MG63 (cell line): ENCODE measurements around the gene LPAR5. TPM values are rescaled to one million over a fixed set of nuclear protein-coding genes. Genes with fewer than 3 reads are reported as not detected.

Experiments used
- DNase-seq: peaks from one replicate; pipeline ENCODE4 v3.0.0-alpha.2; 2020
- H3K27me3 ChIP-seq: fragments of 250-450 bp; sonication (Bioruptor Pico); 2 replicates; pipeline ENCODE4 v1.5.1; 2020; ENCODE audit warnings: mild to moderate bottlenecking, moderate library complexity
- H3K36me3 ChIP-seq: fragments of 250-450 bp; sonication (Bioruptor Pico); 2 replicates; pipeline ENCODE4 v1.5.1; 2020; ENCODE audit warnings: mild to moderate bottlenecking, moderate library complexity
- H3K4me3 ChIP-seq: fragments of 250-450 bp; sonication (Bioruptor Pico); 2 replicates; pipeline ENCODE4 v1.5.1; 2020; ENCODE audit warnings: mild to moderate bottlenecking, moderate library complexity
- H3K9me3 ChIP-seq: fragments of 250-450 bp; sonication (Bioruptor Pico); 2 replicates; pipeline ENCODE4 v1.5.1; 2020; ENCODE audit warnings: mild to moderate bottlenecking, moderate library complexity
- total RNA-seq: library from RNA; depleted of rRNA; stranded (reverse); fragments of >200 nt; shearing (Covaris generic); gene quantifications from 2 replicates; pipeline ENCODE4 v1.2.3, GENCODE V29; 2014; ENCODE audit warnings: low replicate concordance

Gene LPAR5
- total RNA-seq, 1 experiment from 2014 or later, result 0.03 TPM

- DNase-seq, result no peak
- Histone ChIP-seq H3K4me3 (no peak overlapping the region), H3K27me3 (no peaks in the 10 kb centered on the region), H3K36me3 (no peaks in the 10 kb centered on the region), H3K9me3 (no peaks in the 10 kb centered on the region)
Measured at GRCh38 chr12:6644257-6644596, 8.5 kb upstream of the LPAR5 start.

DNA sequence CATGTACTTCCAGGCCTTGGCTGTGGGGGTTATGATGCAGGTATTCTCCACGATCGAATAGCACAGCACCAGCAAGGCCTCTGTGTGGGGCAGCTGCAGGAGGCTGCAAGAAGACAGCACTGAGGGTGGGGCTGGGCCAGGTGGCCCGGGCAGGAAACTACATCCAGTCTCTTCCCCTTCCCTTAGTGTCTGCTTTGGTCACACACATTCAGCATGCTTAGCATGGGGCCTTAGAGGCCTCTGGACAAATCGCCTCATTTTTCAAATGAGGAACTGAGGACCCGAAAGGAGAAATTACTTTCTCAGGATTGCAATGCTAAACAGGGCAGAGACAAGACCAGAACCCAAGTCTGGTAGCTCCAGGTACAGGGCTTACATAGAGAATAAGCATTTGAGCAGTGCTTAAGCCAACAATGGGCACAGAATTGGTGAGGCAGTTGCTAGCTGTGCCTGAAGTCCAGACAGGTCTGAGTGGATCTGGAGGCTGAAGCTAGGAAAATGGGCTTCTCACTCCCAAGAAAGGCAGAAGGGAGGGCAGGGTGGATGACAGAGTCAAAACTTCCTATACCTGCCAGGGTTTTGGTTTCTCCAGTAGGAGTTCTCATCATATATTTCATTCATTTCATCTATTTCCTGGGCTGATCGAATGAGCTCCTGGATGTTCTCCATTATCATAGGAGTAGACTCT, 8.0 kb upstream of the LPAR5 start:
- Histone ChIP-seq H3K36me3 (no peaks in the 10 kb centered on the region), H3K4me3 (no peak overlapping the region), H3K9me3 (no peaks in the 10 kb centered on the region), H3K27me3 (no peaks in the 10 kb centered on the region)
- no peak for DNase-seq

- no peak for DNase-seq
- Histone ChIP-seq H3K4me3 (no peak overlapping the region), H3K27me3 (no peaks in the 10 kb centered on the region), H3K9me3 (no peaks in the 10 kb centered on the region), H3K36me3 (no peaks in the 10 kb centered on the region)
Measured at GRCh38 chr12:6641131-6641530, 5.4 kb upstream of the LPAR5 start.

DNA sequence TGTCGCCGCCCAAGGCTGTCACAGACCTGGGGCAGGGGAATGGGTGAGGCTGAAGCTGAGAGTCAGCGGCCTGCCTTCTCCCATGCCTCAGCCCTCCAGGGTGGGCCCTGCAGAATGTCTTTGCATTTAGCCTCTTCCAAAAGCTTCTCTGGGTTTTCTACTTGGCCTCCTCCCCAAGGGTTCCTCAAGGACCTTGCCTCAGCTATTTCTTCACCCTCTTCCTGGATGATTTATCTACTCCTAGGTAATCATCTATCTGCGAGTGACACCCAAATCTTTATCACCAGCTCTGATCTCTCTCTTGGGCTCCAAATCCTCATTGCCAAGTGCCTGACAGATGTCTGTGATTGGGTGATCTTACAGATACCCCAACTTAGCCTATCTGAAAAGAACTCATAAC, 4.7 kb upstream of the LPAR5 start:
- H3K9me3 ChIP-seq, result no peaks in the 10 kb centered on the region
- no peak for DNase-seq
- no peak overlapping the region for H3K4me3 ChIP-seq
- H3K36me3 ChIP-seq, result no peaks in the 10 kb centered on the region
- H3K27me3 ChIP-seq, result no peaks in the 10 kb centered on the region

DNA sequence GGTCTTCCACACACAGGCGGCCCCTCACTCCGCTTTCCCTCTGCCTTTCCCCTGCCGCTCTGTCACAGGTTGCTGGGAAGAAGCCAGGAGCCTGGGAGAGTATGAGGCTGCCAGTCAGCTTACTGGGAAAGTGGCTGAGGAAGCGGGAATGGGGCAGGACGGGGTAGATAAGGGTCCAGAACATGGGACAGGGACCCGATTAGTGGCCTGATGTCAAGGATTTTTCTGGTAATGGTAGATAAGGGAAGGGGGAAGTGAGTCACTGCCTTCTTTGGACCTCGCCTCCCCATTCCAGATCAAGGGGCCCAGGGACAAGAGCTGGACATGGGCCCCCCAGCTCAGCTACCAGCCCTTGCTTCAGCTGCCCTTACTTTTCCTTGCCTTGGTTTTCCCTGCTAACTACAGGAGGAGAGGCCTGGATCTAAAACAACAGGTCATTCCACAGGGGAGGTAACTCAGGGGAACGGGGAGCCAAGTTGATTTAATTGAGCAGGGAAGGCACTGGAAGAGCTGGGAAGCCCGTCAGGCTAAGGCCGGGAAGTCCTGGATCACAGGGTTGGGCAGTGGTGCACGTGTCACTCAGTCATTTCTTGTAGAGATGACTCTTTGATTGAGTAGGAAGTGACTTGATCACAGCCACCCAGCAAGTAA, 3.5 kb upstream of the LPAR5 start:
- no peak for DNase-seq
- H3K4me3 ChIP-seq, result no peak overlapping the region
- H3K9me3 ChIP-seq, result no peaks in the 10 kb centered on the region
- H3K27me3 ChIP-seq, result no peaks in the 10 kb centered on the region
- H3K36me3 ChIP-seq, result no peaks in the 10 kb centered on the region

DNA sequence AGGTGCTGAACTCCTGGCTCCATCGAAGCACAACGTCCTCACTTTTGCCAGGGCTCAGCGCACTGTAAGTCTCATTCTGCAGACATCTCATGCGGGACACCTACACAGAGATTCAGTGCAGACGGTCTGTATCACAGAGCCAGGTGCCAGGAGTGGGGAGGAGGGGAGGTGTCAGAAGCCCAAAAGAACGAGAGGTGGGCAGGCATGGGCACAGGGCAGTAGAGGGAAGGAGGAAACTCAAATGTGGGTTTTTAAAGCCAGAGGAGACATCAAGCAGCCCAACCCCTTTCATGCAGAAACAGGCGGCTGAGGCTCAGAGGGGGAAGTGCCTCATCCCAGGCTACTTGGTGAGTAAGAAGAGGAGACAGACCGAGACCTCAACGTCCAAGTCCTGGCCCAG, 2.5 kb upstream of the LPAR5 start:
- H3K36me3 ChIP-seq, result no peaks in the 10 kb centered on the region
- no peaks in the 10 kb centered on the region for H3K27me3 ChIP-seq
- no peak overlapping the region for H3K4me3 ChIP-seq
- no peaks in the 10 kb centered on the region for H3K9me3 ChIP-seq
- no peak for DNase-seq

DNA sequence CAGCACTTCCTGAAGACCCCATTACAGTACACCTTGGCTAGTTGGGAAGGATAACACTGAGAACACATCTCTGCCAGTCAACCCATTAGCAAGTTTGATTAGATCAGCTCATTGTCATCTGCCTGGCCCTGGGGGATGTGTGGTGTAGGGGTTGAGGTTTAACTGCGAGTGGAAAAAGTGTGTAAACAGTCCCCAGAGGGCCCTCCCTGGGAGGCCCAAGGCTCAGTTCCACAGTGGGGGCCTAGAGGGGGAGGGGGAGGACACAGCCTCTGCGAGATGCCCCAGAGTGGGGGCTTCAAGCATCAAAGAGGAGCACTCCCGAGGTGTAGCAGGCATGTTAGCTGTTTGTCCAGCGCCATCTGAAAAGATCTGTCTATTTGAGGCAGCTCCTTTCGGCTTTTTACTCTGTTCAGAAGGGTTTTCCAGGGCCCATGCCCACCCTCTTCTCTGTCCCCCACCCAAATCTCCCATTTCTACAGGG, 344 bp downstream of the LPAR5 start:
- H3K27me3 ChIP-seq, result no peaks in the 10 kb centered on the region
- DNase-seq, result no peak

DNA sequence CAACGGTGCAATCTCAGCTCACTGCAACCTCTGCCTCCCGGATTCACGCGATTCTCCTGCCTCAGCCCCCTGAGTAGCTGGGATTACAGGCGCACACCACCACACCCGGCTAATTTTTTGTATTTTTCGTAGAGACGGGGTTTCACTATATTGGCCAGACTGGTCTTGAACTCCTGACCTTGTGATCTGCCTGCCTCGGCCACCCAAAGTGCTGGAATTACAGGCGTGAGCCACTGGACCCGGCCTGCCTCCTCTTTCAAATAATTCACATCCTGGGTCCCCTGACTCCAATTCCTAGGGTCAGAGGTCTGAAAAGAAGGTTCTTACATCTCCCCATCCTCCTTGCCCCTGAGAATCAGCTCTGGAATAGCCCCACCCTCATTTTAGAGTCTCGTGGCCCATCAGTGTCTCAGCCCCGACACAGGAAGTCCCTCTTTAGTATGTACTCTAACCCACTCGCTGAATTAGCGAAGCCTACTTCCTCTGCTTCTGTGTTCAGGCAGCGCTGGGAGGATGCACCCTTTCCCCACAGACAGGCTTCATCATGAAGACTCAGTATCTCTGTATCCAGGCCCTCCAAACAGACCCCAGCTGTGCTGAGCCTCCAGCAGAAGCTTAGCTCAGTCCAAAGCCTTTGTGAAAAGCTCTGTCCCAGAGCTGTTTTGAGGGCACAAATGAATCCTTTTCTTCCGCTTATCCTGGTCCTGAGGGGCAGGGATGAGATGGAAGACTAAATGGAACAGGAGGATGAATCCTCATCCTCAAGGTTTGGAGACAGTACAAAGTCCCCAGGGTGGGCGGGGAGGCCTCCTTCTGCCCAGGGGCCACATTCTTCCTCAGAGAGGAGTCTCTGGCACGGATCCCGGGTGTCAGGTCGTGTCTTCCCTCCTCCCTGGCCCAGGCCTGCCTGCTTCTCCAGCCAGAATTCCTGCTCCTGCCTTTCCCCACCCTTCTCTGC, 3.5 kb downstream of the LPAR5 start:
- no peaks in the 10 kb centered on the region for H3K36me3 ChIP-seq
- DNase-seq, result peak; percentile 17
- no peaks in the 10 kb centered on the region for H3K27me3 ChIP-seq
- H3K9me3 ChIP-seq, result no peaks in the 10 kb centered on the region
- H3K4me3 ChIP-seq, result no peak overlapping the region

More for the DNA sequence above, 344 bp downstream of the LPAR5 start:
- no peaks in the 10 kb centered on the region for H3K36me3 ChIP-seq
- H3K4me3 ChIP-seq, result no peak overlapping the region
- H3K9me3 ChIP-seq, result no peaks in the 10 kb centered on the region

DNA sequence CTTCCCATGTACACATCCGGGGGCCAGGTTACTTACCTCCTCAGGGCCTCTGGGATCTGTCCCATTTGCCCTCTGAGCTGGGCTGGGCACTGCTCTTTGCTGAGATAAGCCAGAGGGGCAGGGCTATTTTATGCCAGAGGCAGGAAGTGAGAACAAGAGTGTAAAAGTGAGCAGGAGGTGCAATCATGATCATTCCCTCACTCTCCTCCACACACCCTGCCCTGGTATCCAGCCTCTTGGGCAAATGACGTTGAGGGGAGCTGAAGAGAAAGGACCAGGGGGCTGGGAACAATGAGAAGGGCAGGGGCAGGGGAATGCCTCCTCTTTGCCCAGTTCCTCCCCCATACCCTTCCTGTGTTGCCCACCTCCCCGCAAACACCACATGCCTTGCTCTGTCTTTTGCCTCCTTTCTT, 4.2 kb downstream of the LPAR5 start:
- DNase-seq, result no peak
- Histone ChIP-seq H3K27me3 (no peaks in the 10 kb centered on the region), H3K36me3 (no peaks in the 10 kb centered on the region), H3K9me3 (no peaks in the 10 kb centered on the region), H3K4me3 (no peak overlapping the region)

- Histone ChIP-seq H3K9me3 (no peaks in the 10 kb centered on the region), H3K36me3 (no peaks in the 10 kb centered on the region), H3K4me3 (no peak overlapping the region), H3K27me3 (no peaks in the 10 kb centered on the region)
- DNase-seq, result no peak
Measured at GRCh38 chr12:6630736-6631135, 5.0 kb downstream of the LPAR5 start.

DNA sequence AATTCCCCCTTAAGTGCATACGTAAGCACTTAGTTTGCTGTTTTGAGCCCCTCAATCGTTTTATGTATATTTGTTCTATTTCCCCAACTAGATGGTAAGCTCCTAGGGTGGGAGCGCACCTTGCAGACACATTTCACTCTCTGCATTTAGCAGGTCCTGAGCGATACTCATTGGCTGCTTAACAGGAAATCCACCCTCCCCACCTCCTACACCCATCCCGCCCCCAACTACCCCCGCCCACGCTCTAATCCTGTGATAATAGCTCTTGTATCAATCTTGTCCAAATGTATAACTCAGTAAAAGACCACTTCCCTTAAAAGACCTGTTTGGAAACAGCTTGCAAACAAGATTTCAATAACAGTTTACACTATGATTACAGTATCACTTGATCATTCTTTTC, 8.1 kb downstream of the LPAR5 start:
- H3K4me3 ChIP-seq, result no peak overlapping the region
- H3K27me3 ChIP-seq, result no peaks in the 10 kb centered on the region
- no peak for DNase-seq
- H3K36me3 ChIP-seq, result no peaks in the 10 kb centered on the region
- no peaks in the 10 kb centered on the region for H3K9me3 ChIP-seq

DNA sequence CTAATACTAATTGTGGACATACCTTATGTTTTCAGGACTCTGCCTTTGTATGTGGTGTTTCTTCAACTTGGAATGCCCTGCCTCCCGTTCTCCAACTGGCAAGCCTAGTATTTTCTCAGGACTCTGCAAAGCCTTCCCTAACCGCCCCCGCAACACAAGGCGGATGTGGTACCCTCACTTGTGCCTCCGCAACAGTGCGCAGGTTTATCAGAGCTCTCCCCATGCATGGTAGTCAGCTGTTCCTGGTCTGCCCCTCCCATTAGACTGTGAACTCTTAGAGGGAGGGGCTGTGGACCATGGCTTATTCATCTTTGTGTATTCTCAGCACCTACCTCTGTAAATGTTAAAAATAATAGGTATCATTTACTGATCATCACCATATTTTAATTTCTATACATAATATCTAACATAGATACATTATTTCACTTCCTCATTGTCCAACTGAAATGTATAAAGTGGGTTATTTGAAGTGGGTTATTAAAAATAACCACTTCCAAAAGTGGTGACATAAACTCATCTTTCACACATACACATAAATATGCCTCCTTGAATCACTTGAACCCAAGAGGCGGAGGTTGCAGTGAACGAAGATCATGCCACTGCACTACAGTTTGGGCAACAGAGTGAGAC, 9.0 kb downstream of the LPAR5 start:
- Histone ChIP-seq H3K4me3 (no peak overlapping the region), H3K27me3 (no peaks in the 10 kb centered on the region), H3K9me3 (no peaks in the 10 kb centered on the region), H3K36me3 (no peaks in the 10 kb centered on the region)
- DNase-seq, result no peak

DNA sequence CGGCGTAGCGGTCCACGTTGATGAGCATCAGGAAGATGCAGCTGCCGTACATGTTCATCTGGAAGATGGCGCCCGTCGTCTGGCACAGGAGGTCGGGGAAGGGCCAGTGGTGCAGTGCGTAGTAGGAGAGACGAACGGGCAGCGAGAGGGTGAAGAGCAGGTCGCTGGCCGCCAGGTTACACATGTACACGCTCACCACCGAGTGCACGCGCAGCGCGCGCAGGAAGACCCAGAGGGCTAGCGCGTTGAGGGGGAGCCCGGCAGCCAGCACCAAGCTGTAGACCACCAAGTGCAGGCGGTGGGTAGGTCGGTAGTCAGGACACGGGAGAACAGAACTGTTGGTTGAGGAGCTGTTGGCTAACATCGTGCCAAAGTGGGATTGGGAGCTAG, 14.9 kb downstream of the LPAR5 start:
- no peaks in the 10 kb centered on the region for H3K27me3 ChIP-seq
- no peaks in the 10 kb centered on the region for H3K36me3 ChIP-seq
- no peak for DNase-seq
- H3K4me3 ChIP-seq, result no peak overlapping the region
- H3K9me3 ChIP-seq, result no peaks in the 10 kb centered on the region

- no peaks in the 10 kb centered on the region for H3K36me3 ChIP-seq
- no peak for DNase-seq
- no peaks in the 10 kb centered on the region for H3K9me3 ChIP-seq
- H3K4me3 ChIP-seq, result no peak overlapping the region
- no peaks in the 10 kb centered on the region for H3K27me3 ChIP-seq
Measured at GRCh38 chr12:6620137-6620884, 15.4 kb downstream of the LPAR5 start.

GRCh38 chr12:6618483-6619225, 17.1 kb downstream of the LPAR5 start:
- DNase-seq, result no peak
- no peaks in the 10 kb centered on the region for H3K36me3 ChIP-seq
- H3K27me3 ChIP-seq, result no peaks in the 10 kb centered on the region
- no peak overlapping the region for H3K4me3 ChIP-seq
- no peaks in the 10 kb centered on the region for H3K9me3 ChIP-seq

DNA sequence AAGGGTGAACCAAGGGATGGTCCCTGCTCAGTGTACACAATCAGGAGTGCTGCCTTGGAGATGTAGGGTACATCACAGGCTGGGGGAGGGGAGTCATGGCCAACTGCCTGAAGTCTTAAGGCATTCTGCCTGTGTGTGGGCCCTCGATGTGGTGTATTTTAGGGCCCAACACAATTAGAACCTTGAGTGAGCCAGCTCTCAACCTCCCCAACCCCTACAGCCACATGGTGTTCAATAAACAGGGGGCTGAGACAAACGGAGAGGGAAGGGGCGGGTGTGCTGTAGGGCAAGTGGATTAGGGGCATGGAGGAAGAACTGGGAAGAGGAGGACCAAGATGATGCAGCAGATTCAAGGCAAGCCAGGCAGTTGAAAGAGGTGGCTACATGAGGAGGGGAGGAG, 20.0 kb downstream of the LPAR5 start:
- DNase-seq, result no peak
- H3K9me3 ChIP-seq, result no peaks in the 10 kb centered on the region
- no peaks in the 10 kb centered on the region for H3K36me3 ChIP-seq
- H3K4me3 ChIP-seq, result no peak overlapping the region
- no peaks in the 10 kb centered on the region for H3K27me3 ChIP-seq
